ENCODE results near the gene RIMBP2.

- TF ChIP-seq REST (IDR thresholded peaks at IDR 0.05; ENCODE audit: unreplicated experiment) (no peak), CTCF (conservative IDR thresholded peaks at IDR 0.05; ENCODE audit: low read depth in 2 of 2) (no peak), EZH2 (IDR thresholded peaks at IDR 0.05; ENCODE audit: low read depth, unreplicated experiment) (no peak), POLR2AphosphoS5 (IDR thresholded peaks at IDR 0.05; ENCODE audit: low read depth) (no peak), EZH2phosphoT487 (IDR thresholded peaks at IDR 0.05; ENCODE audit: unreplicated experiment) (no peak), CREB1 (CRISPR knock-in tag; IDR thresholded peaks at IDR 0.05; ENCODE audit: low read depth) (no peak), NANOG (IDR thresholded peaks at IDR 0.05; ENCODE audit: borderline replicate concordance) (no peak), ZNF114 (CRISPR knock-in tag; IDR thresholded peaks at IDR 0.05) (no peak), ETS1 (IDR thresholded peaks at IDR 0.05) (no peak), ZNF462 (CRISPR knock-in tag; IDR thresholded peaks at IDR 0.05) (no peak), STAT1 (IDR thresholded peaks at IDR 0.05; ENCODE audit: unreplicated experiment) (no peak), JUNB (IDR thresholded peaks at IDR 0.05; ENCODE audit: unreplicated experiment) (no peak), ZNF331 (CRISPR knock-in tag; IDR thresholded peaks at IDR 0.05; ENCODE audit: low read depth) (no peak)
Observed at GRCh38 chr12:130429656-130430505, 286.2 kb downstream of the RIMBP2 start.
